GM12892 (cell line): ENCODE results near the gene NHLH2.

Experiments
- POLR2A ChIP-seq: IDR thresholded peaks from 2 replicates; pipeline ENCODE4 v1.6.1; 2011; ENCODE audit warnings: low read depth, low read length, control low read depth
- POLR2AphosphoS5 ChIP-seq: IDR thresholded peaks from 2 replicates; pipeline ENCODE4 v1.6.1; 2011; ENCODE audit warnings: low read depth, low read length, control low read depth

DNA sequence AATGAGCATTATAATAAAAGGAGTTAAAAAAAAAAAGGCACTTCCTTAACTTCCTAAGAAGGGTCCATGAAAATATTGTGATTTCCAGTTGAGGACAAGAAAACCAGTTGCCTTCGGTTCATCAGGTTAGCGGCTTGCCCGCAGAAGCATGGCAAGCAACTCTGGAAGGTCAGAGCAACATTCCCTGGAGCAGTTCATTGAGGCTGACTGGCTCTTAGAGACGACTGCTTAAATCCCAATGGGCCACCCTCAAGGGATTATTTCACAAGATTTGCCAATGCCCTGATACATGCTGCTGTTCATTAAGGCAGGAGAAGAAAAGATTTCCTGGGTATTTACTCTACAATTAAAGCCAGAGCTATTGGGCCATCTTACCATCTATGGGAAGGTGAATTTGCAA, 43.4 kb downstream of the NHLH2 start:
- TF ChIP-seq POLR2AphosphoS5 (no peak), POLR2A (no peak)
